AG09319 (cell line): ENCODE measurements around the gene OR11L1.

Source experiments
- DNase-seq: peaks from one replicate; pipeline ENCODE4 v3.0.0-alpha.2; 2010; ENCODE audit warnings: low read depth; ENCODE audit errors: extremely low read depth
- CTCF ChIP-seq: IDR thresholded peaks from 2 replicates; pipeline ENCODE4 v1.5.1; 2011; ENCODE audit warnings: low read depth, mild to moderate bottlenecking, inconsistent platforms, low read length, moderate library complexity

Gene OR11L1

DNA sequence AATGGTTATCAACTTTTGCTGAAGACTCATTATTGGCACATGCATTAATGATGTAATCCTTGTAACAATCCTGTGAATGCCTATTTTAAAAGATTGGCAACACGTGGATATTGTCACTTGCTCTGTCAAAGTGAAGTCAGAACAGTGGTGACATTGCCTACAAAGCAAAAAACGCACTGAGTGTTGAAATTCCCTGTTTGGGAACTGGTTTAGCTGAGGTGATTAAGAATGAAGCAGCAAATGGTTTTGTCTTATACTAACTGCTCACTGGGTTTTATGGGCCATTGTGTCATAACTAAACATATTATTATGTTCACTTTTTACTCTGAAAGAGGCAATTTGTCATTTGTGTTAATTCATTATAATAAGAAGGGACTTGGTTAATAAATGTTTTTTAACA is 29.1 kb downstream of the OR11L1 start:
- no peak for TF ChIP-seq CTCF
- no peak for DNase-seq

DNA sequence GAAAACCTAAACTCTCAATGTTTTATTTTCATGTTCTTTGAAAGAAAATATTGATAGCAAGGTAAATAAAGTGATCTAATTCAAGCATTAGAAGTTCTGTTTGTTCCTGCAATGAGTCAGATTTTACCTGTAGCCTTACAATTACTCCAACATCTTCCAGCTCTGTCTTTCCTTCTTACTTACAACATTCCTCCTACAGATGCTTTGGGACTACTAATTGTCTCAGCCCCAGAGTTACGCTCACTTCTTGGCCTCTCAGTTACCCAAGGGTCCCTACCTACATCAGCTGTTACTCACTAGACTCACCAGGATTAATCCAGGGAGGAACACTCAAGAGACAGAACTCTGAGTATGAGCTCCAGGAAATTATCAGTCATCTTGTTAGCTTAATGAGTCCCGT is 44.2 kb downstream of the OR11L1 start:
- no peak for DNase-seq
- TF ChIP-seq CTCF, result no peak
